GM21737 (cell line): ENCODE data around the gene SLC35G1.

Experiments used
- ATAC-seq: cut with Tn5 transposase; IDR thresholded peaks from one replicate; pipeline ENCODE4 v1.9.1; 2021; ENCODE audit warnings: mild to moderate bottlenecking, moderate library complexity; ENCODE audit not compliant: unreplicated experiment

Gene SLC35G1

GRCh38 chr10:93947524-93947923 lies 53.7 kb downstream of the SLC35G1 start:
- ATAC-seq = no peak

DNA sequence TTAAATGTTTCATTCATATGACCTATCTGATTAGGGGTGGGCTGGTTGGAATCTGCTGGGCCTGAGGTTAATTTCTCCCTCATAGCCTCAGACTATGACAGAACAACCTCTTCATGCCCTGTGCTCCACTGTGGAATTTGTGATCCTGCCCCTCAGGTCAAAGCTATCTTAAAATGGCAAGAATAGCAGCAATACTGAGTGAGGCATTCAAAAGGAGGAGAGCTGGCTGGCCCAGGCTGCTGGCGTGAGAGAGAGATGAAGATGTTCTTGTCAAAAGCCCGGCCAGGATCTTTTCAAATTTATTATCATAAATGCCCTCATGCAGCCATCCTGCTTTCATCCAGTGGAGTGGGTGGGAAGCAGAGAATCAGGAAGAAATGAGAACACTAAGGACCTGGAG lies 58.1 kb downstream of the SLC35G1 start:
- ATAC-seq = no peak
